Measurements from ENCODE around the gene RASSF6. TPM values are rescaled to one million over a fixed set of nuclear protein-coding genes. Genes with fewer than 3 reads are reported as not detected.

Gene RASSF6
- total RNA-seq, 6 experiments from 2014 or later = not detected

GRCh38 chr4:73663576-73663975, 43.3 kb upstream of the RASSF6 start:
- H3K27me3 Mint-ChIP-seq (ENCODE audit: insufficient read depth) = peaks cover 5% of the 10 kb centered on the region
- no peak overlapping the region for H3K4me3 Mint-ChIP-seq
- peaks cover 63% of the 10 kb centered on the region for H3K4me1 Mint-ChIP-seq (ENCODE audit: low read depth)
- no peak overlapping the region for H3K27ac Mint-ChIP-seq
- H3K9me3 Mint-ChIP-seq = no peaks in the 10 kb centered on the region
- no peaks in the 10 kb centered on the region for H3K36me3 Mint-ChIP-seq (ENCODE audit: low read depth)
- no peak for TF ChIP-seq CTCF (IDR thresholded peaks at IDR 0.05)
- DNase-seq = no peak

- H3K9me3 Mint-ChIP-seq = no peaks in the 10 kb centered on the region
- peaks cover 5% of the 10 kb centered on the region for H3K27me3 Mint-ChIP-seq (ENCODE audit: insufficient read depth)
- H3K4me3 Mint-ChIP-seq = no peak overlapping the region
- peak overlapping the region; percentile 63 for H3K27ac Mint-ChIP-seq
- H3K4me1 Mint-ChIP-seq (ENCODE audit: low read depth) = peaks cover 56% of the 10 kb centered on the region
- no peaks in the 10 kb centered on the region for H3K36me3 Mint-ChIP-seq (ENCODE audit: low read depth)
- peak; percentile 80 for TF ChIP-seq CTCF (IDR thresholded peaks at IDR 0.05)
- DNase-seq = peak; percentile 57
Observed at GRCh38 chr4:73662709-73663546, 42.7 kb upstream of the RASSF6 start.

GRCh38 chr4:73661646-73662119, 41.4 kb upstream of the RASSF6 start:
- peak; percentile 96 for DNase-seq
- Mint-ChIP-seq H3K36me3 (ENCODE audit: low read depth) (no peaks in the 10 kb centered on the region), H3K9me3 (no peaks in the 10 kb centered on the region), H3K27ac (peak overlapping the region; percentile 63), H3K27me3 (ENCODE audit: insufficient read depth) (peaks cover 5% of the 10 kb centered on the region), H3K4me1 (ENCODE audit: low read depth) (peaks cover 56% of the 10 kb centered on the region), H3K4me3 (no peak overlapping the region; the same call in 1 of the 2 replicates)
- TF ChIP-seq CTCF (IDR thresholded peaks at IDR 0.05) = peak; percentile 58

- Mint-ChIP-seq H3K36me3 (ENCODE audit: low read depth) (no peaks in the 10 kb centered on the region), H3K4me3 (no peak overlapping the region), H3K27me3 (ENCODE audit: insufficient read depth) (peaks cover 5% of the 10 kb centered on the region), H3K9me3 (no peaks in the 10 kb centered on the region), H3K4me1 (ENCODE audit: low read depth) (peaks cover 56% of the 10 kb centered on the region), H3K27ac (no peak overlapping the region)
- TF ChIP-seq CTCF (IDR thresholded peaks at IDR 0.05) = no peak
- no peak for DNase-seq
Observed at GRCh38 chr4:73660808-73661207, 40.6 kb upstream of the RASSF6 start.

- no peaks in the 10 kb centered on the region for H3K36me3 Mint-ChIP-seq (ENCODE audit: low read depth)
- no peaks in the 10 kb centered on the region for H3K27me3 Mint-ChIP-seq (ENCODE audit: insufficient read depth)
- H3K4me1 Mint-ChIP-seq (ENCODE audit: low read depth) = no peaks in the 10 kb centered on the region
- no peak for DNase-seq
- peak; percentile 93 for TF ChIP-seq CTCF (IDR thresholded peaks at IDR 0.05)
- H3K4me3 Mint-ChIP-seq = no peak overlapping the region
- H3K9me3 Mint-ChIP-seq = no peaks in the 10 kb centered on the region
- H3K27ac Mint-ChIP-seq = no peak overlapping the region
Observed at GRCh38 chr4:73653695-73654106, 33.5 kb upstream of the RASSF6 start.
